GM12891 (cell line): Measurements from ENCODE around the gene DNM3.

Source experiments
- PAX5 ChIP-seq: IDR thresholded peaks from 2 replicates; pipeline ENCODE4 v1.6.1; 2011; ENCODE audit warnings: low read length, moderate library complexity, mild to moderate bottlenecking; ENCODE audit not compliant: insufficient read depth, severe bottlenecking
- POLR2A ChIP-seq: IDR thresholded peaks from 2 replicates; pipeline ENCODE4 v1.6.1; 2011; ENCODE audit warnings: low read depth, low read length, control low read depth
- POLR2AphosphoS5 ChIP-seq: IDR thresholded peaks from 2 replicates; pipeline ENCODE4 v1.6.1; 2011; ENCODE audit warnings: low read depth, low read length, control low read depth
- POU2F2 ChIP-seq: IDR thresholded peaks from 2 replicates; pipeline ENCODE4 v1.6.1; 2011; ENCODE audit warnings: low read depth, mild to moderate bottlenecking, control low read depth, low read length, moderate library complexity
- SPI1 ChIP-seq: IDR thresholded peaks from 2 replicates; pipeline ENCODE4 v1.6.1; 2011; ENCODE audit warnings: low read depth, low read length, control low read depth
- TAF1 ChIP-seq: IDR thresholded peaks from 2 replicates; pipeline ENCODE4 v1.6.1; 2011; ENCODE audit warnings: low read depth, low read length, control low read depth

- no peak for TF ChIP-seq PAX5
- no peak for TF ChIP-seq TAF1
- TF ChIP-seq POLR2AphosphoS5: no peak
- no peak for TF ChIP-seq POLR2A
- no peak for TF ChIP-seq SPI1
- TF ChIP-seq POU2F2: no peak
Measured at GRCh38 chr1:172394811-172395210, 553.5 kb downstream of the DNM3 start.
